Fibroblast of the aortic adventitia (primary cell): ENCODE results near the gene TGDS. TPM values are rescaled to one million over a fixed set of nuclear protein-coding genes. Genes with fewer than 3 reads are reported as not detected.

Experiments
- DNase-seq: peaks from one replicate; pipeline ENCODE4 v3.0.0-alpha.2; 2010; ENCODE audit warnings: low read depth
- H3K4me3 ChIP-seq: 2 replicates; pipeline ENCODE4 v1.5.1; 2011; ENCODE audit warnings: low read depth, mild to moderate bottlenecking, control low read depth, low read length, moderate library complexity
- CTCF ChIP-seq: IDR thresholded peaks from 2 replicates; pipeline ENCODE4 v1.5.1; 2011; ENCODE audit warnings: mild to moderate bottlenecking, low read length, control low read depth, inconsistent platforms; ENCODE audit not compliant: insufficient read depth
- total RNA-seq: library from RNA; depleted of rRNA; stranded (reverse); fragments of >200 nt; gene quantifications from 2 replicates; pipeline ENCODE4 v1.2.3, GENCODE V29; 2012; ENCODE audit warnings: low replicate concordance

TGDS gene
- total RNA-seq, 1 donor: 14.9 TPM

DNA sequence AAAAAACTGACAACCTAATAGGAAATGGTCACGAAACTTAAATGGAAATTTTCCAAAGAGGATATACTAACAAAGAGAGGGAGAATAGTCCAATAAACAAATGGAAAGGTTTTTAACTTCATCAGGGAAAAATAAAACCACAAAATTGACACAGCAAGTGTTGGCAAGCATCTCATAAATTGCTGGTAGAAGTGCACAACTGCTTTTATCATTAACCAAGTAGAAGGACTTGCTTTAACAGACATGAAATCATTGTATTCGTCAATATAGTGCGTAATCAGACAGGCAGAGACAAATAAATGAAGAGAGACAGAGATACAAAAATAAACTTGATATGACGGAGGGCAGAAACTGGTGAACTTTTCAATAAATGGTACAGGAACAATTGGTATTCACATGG, 7.4 kb downstream of the TGDS start:
- DNase-seq: no peak
- no peak for TF ChIP-seq CTCF
- no peak overlapping the region for H3K4me3 ChIP-seq

- TF ChIP-seq CTCF: no peak
- DNase-seq: no peak
Observed at GRCh38 chr13:94586371-94586770, 9.6 kb downstream of the TGDS start.

GRCh38 chr13:94585543-94586101, 10.3 kb downstream of the TGDS start:
- no peak overlapping the region for H3K4me3 ChIP-seq
- no peak for TF ChIP-seq CTCF
- DNase-seq: no peak

More at GRCh38 chr13:94586371-94586770, 9.6 kb downstream of the TGDS start:
- no peak overlapping the region for H3K4me3 ChIP-seq

DNA sequence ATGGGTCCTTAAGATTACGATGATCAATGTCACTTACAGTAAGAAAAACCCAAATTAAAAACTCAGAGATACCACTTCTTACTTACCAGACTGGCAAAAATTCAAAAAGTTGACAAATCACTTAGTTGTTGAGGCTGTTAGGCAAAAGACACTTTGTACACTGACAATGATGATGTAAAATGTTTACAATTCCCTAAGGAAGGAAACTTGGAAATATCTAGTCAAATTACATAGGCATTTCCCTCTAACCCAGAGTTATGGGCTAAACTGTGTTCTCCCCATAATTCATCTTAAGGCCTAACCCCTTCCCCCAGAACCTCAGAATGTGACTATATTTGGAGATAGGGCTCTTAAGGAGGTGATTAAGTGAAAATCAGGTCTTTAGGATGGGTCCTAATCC, 12.0 kb downstream of the TGDS start:
- no peak overlapping the region for H3K4me3 ChIP-seq
- no peak for DNase-seq
- no peak for TF ChIP-seq CTCF

GRCh38 chr13:94579063-94579462, 16.9 kb downstream of the TGDS start:
- DNase-seq: no peak
- H3K4me3 ChIP-seq: no peak overlapping the region
- TF ChIP-seq CTCF: no peak

- TF ChIP-seq CTCF: no peak
- no peak for DNase-seq
- H3K4me3 ChIP-seq: no peak overlapping the region
Observed at GRCh38 chr13:94569615-94570014, 26.3 kb downstream of the TGDS start.

DNA sequence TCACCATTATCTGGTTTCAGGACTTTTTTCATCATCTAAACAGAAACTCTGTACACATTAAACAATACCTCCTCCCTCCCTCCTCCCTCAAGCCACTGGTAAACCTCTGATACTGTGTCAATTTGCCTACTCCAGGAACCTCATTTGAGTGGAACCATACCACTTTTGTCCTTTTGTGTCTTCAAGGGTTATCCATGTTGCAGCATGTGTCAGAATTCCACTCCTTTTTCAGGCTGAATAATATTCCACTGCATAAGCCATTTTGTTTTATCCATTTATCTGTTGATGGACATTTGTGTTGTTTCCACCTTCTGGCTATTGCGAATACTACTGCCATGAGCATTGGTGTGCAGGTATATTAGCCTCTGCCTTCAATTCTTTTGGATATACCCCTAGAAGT, 27.5 kb downstream of the TGDS start:
- DNase-seq: no peak
- H3K4me3 ChIP-seq: no peak overlapping the region
- no peak for TF ChIP-seq CTCF
